Measurements from ENCODE around the gene CPEB3.
"Not testable (repeated sequence)": the region's sequence is repeated elsewhere in the genome, so short reads cannot be mapped to it uniquely, and the experiment has no call there.

The CPEB3 gene

GRCh38 chr10:92131275-92131820 is 159.5 kb downstream of the CPEB3 start:
- no peak for DNase-seq

GRCh38 chr10:92130622-92131274 is 160.1 kb downstream of the CPEB3 start:
- DNase-seq: no peak

- no peak for DNase-seq
Observed at GRCh38 chr10:92126100-92126650, 164.7 kb downstream of the CPEB3 start.

GRCh38 chr10:92125144-92125543 is 165.7 kb downstream of the CPEB3 start:
- no peak for DNase-seq

GRCh38 chr10:92124616-92125143 is 166.2 kb downstream of the CPEB3 start:
- no peak for DNase-seq

GRCh38 chr10:92124020-92124419 is 166.9 kb downstream of the CPEB3 start:
- DNase-seq: no peak

GRCh38 chr10:92122941-92123450 is 167.9 kb downstream of the CPEB3 start:
- DNase-seq: no peak

GRCh38 chr10:92121686-92122492 is 169.0 kb downstream of the CPEB3 start:
- no peak for DNase-seq

- DNase-seq: no peak
Observed at GRCh38 chr10:92119340-92119739, 171.5 kb downstream of the CPEB3 start.

GRCh38 chr10:92114917-92115316 is 176.0 kb downstream of the CPEB3 start:
- DNase-seq: not testable (repeated sequence)

GRCh38 chr10:92113911-92114600 is 176.8 kb downstream of the CPEB3 start:
- DNase-seq: no peak

GRCh38 chr10:92112462-92112861 is 178.4 kb downstream of the CPEB3 start:
- no peak for DNase-seq

- DNase-seq: no peak
Observed at GRCh38 chr10:92111336-92111939, 179.4 kb downstream of the CPEB3 start.

GRCh38 chr10:92110039-92110794 is 180.7 kb downstream of the CPEB3 start:
- peak; percentile 47 for DNase-seq

GRCh38 chr10:92108747-92109146 is 182.1 kb downstream of the CPEB3 start:
- DNase-seq: no peak

- no peak for DNase-seq
Observed at GRCh38 chr10:92108120-92108519, 182.8 kb downstream of the CPEB3 start.

- no peak for DNase-seq
Observed at GRCh38 chr10:92103376-92104090, 187.3 kb downstream of the CPEB3 start.

- DNase-seq: no peak
Observed at GRCh38 chr10:92102601-92103213, 188.2 kb downstream of the CPEB3 start.

- DNase-seq: no peak
Observed at GRCh38 chr10:92094960-92095359, 195.9 kb downstream of the CPEB3 start.

- no peak for DNase-seq
Observed at GRCh38 chr10:92091965-92092364, 198.9 kb downstream of the CPEB3 start.

All from hematopoietic multipotent progenitor cell treated with erythropoietin and hydrocortisone succinate and interleukin-3 and kit ligand, for 8 days (in vitro differentiated cells).